ENCODE data around the gene DEGS2.
A peak's percentile ranks its signal among the peaks of the same experiment; 100 is the strongest.

DEGS2 gene

GRCh38 chr14:100201701-100202100 lies 42.3 kb upstream of the DEGS2 start:
- ChIA-PET POLR2A (no interaction called here), CTCF (interaction anchor here (1.5 kb wide), 1 partner anchor 9 kb away, joined by 6 read pairs; no protein-coding TSS in a partner anchor)
- DNase-seq (ENCODE audit: extremely low spot score): no peak
- TF ChIP-seq ZNF384 (IDR thresholded peaks at IDR 0.05) (no peak), SP1 (IDR thresholded peaks at IDR 0.05) (no peak), SUZ12 (IDR thresholded peaks at IDR 0.05) (no peak), HDGF (IDR thresholded peaks at IDR 0.05; ENCODE audit: borderline replicate concordance) (no peak), FOXK2 (IDR thresholded peaks at IDR 0.05) (no peak)

DNA sequence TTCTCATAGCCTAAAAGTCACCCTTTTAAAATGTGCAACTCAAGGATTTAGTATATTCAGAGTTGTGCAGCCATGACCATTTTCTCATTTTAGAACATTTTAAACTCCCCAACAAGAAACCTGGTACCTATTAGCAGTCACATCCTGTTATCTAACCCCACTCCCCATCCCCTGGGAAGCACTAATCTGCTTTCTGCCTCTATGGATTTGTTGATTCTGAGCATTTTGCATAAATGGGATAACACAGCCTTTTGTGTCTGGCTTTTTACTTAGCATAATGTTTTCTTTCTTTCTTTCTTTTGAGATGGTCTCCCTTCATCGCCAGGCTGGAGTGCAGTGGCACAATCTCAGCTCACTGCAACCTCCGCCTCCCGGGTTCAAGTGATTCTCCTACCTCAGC lies 40.9 kb upstream of the DEGS2 start:
- DNase-seq (ENCODE audit: extremely low spot score): no peak
- TF ChIP-seq CTBP1 (IDR thresholded peaks at IDR 0.05; ENCODE audit: borderline replicate concordance): no peak
- no peak for TF ChIP-seq ELF4 (IDR thresholded peaks at IDR 0.05)
- ChIA-PET CTCF (no interaction called here), POLR2A (no interaction called here)

GRCh38 chr14:100199240-100199860 lies 39.9 kb upstream of the DEGS2 start:
- POLR2A ChIA-PET: no interaction called here
- TF ChIP-seq ELF4 (IDR thresholded peaks at IDR 0.05): no peak
- no peak for TF ChIP-seq BHLHE40 (IDR thresholded peaks at IDR 0.05; ENCODE audit: borderline replicate concordance)
- no peak for TF ChIP-seq SP1 (IDR thresholded peaks at IDR 0.05)
- no peak for DNase-seq (ENCODE audit: extremely low spot score)
- CTCF ChIA-PET: no interaction called here

DNA sequence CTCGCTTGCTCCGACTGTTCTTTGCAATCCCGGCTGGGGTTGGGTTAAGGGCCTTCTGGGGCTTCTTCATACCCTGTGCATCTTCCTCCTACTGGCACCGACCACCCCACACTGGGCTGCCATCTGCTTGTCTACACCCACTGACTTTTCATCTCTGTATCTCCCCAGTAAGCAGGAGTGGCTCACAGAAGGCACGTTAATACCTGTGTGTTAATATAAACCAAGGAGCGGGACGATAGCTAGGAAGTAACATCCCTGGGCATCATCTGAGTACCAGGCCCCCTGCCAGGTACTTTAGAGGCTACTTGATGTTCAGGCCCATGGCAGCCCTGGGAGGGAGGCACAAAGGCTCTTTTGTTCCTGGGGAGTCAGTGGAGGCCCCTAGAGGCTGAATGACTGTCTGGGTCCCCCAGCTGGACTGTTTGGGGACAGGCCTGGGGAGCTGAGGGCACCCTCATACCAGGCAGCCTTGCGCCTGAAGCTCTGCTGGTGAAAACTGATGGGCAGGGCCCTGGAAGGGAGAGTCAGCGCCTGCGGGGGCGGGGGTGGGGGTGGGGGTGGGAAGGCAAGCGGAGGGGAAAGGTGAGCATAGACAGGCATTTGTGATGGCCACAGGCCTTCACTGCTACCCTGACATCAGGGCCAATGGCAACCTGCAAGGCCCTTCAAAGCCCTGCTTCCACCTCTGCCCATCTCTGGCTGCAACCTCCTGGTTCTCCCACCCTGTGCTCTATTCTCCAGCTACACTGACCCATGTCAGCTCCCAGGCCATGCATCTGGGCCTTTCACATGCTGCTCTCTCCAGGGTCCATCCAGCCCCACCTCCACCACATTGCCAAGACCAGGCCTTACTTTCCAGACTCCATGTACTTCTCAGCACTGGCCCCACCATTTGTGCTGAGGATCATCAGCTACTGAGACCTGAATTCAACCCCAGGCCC lies 34.2 kb upstream of the DEGS2 start:
- TF ChIP-seq CTBP1 (IDR thresholded peaks at IDR 0.05; ENCODE audit: borderline replicate concordance) (no peak), ZNF384 (IDR thresholded peaks at IDR 0.05) (no peak), LEF1 (IDR thresholded peaks at IDR 0.05; ENCODE audit: borderline replicate concordance) (no peak), FOXK2 (IDR thresholded peaks at IDR 0.05) (no peak), HDGF (IDR thresholded peaks at IDR 0.05; ENCODE audit: borderline replicate concordance) (no peak), TARDBP (IDR thresholded peaks at IDR 0.05) (no peak), BHLHE40 (IDR thresholded peaks at IDR 0.05; ENCODE audit: borderline replicate concordance) (no peak), FOXA1 (IDR thresholded peaks at IDR 0.05) (no peak), SP1 (IDR thresholded peaks at IDR 0.05) (no peak), FOXM1 (IDR thresholded peaks at IDR 0.05; ENCODE audit: borderline replicate concordance) (no peak), ELF4 (IDR thresholded peaks at IDR 0.05) (no peak), L3MBTL2 (conservative IDR thresholded peaks at IDR 0.05) (no peak), SUZ12 (IDR thresholded peaks at IDR 0.05) (no peak), NFRKB (IDR thresholded peaks at IDR 0.05) (no peak), ARNT (IDR thresholded peaks at IDR 0.05) (no peak)
- TF ChIP-seq, protein P1, sequence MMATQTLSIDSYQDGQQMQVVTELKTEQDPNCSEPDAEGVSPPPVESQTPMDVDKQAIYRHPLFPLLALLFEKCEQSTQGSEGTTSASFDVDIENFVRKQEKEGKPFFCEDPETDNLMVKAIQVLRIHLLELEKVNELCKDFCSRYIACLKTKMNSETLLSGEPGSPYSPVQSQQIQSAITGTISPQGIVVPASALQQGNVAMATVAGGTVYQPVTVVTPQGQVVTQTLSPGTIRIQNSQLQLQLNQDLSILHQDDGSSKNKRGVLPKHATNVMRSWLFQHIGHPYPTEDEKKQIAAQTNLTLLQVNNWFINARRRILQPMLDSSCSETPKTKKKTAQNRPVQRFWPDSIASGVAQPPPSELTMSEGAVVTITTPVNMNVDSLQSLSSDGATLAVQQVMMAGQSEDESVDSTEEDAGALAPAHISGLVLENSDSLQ (IDR thresholded peaks at IDR 0.05): no peak
- CTCF ChIA-PET: interaction anchor here (0.6 to 1.6 kb wide), 17 partner anchors 8 to 1567 kb away, joined by 3 to 10 read pairs (median 3); no protein-coding TSS in a partner anchor
- no peak for DNase-seq (ENCODE audit: extremely low spot score)
- POLR2A ChIA-PET: interaction anchor here (0.6 to 2.4 kb wide), 16 partner anchors 10 to 223 kb away, joined by 3 to 19 read pairs (median 4); no protein-coding TSS in a partner anchor

- POLR2A ChIA-PET: interaction anchor here (0.6 to 2.4 kb wide), 15 partner anchors 11 to 222 kb away, joined by 3 to 19 read pairs (median 4); no protein-coding TSS in a partner anchor
- peak; percentile 99 for DNase-seq (ENCODE audit: extremely low spot score)
- TF ChIP-seq ARNT (IDR thresholded peaks at IDR 0.05) (no peak), TARDBP (IDR thresholded peaks at IDR 0.05) (no peak), BHLHE40 (IDR thresholded peaks at IDR 0.05; ENCODE audit: borderline replicate concordance) (no peak), FOXM1 (IDR thresholded peaks at IDR 0.05; ENCODE audit: borderline replicate concordance) (no peak), ZNF384 (IDR thresholded peaks at IDR 0.05) (no peak), LEF1 (IDR thresholded peaks at IDR 0.05; ENCODE audit: borderline replicate concordance) (no peak), CTBP1 (IDR thresholded peaks at IDR 0.05; ENCODE audit: borderline replicate concordance) (no peak), NFRKB (IDR thresholded peaks at IDR 0.05) (no peak), FOXA1 (IDR thresholded peaks at IDR 0.05) (no peak), L3MBTL2 (conservative IDR thresholded peaks at IDR 0.05) (peak; percentile 81), SUZ12 (IDR thresholded peaks at IDR 0.05) (no peak), HDGF (IDR thresholded peaks at IDR 0.05; ENCODE audit: borderline replicate concordance) (peak; percentile 62; the same call in 1 of the 2 replicates), SP1 (IDR thresholded peaks at IDR 0.05) (no peak), FOXK2 (IDR thresholded peaks at IDR 0.05) (no peak), ELF4 (IDR thresholded peaks at IDR 0.05) (no peak)
- TF ChIP-seq, protein P1 (IDR thresholded peaks at IDR 0.05): peak; percentile 54; the same call in 1 of the 2 replicates
- CTCF ChIA-PET: interaction anchor here (0.6 to 1.6 kb wide), 16 partner anchors 9 to 1568 kb away, joined by 3 to 10 read pairs (median 3); no protein-coding TSS in a partner anchor
Measured at GRCh38 chr14:100192672-100193416, 33.4 kb upstream of the DEGS2 start.

GRCh38 chr14:100192250-100192671 lies 32.8 kb upstream of the DEGS2 start:
- TF ChIP-seq CTBP1 (IDR thresholded peaks at IDR 0.05; ENCODE audit: borderline replicate concordance): no peak
- TF ChIP-seq SP1 (IDR thresholded peaks at IDR 0.05): no peak
- TF ChIP-seq L3MBTL2 (conservative IDR thresholded peaks at IDR 0.05): no peak
- TF ChIP-seq, protein P1 (IDR thresholded peaks at IDR 0.05): no peak
- TF ChIP-seq ELF4 (IDR thresholded peaks at IDR 0.05): no peak
- no peak for TF ChIP-seq FOXM1 (IDR thresholded peaks at IDR 0.05; ENCODE audit: borderline replicate concordance)
- TF ChIP-seq BHLHE40 (IDR thresholded peaks at IDR 0.05; ENCODE audit: borderline replicate concordance): no peak
- no peak for TF ChIP-seq FOXK2 (IDR thresholded peaks at IDR 0.05)
- no peak for TF ChIP-seq FOXA1 (IDR thresholded peaks at IDR 0.05)
- ChIA-PET CTCF (interaction anchor here (1.0 to 1.6 kb wide), 8 partner anchors 8 to 67 kb away, joined by 3 to 10 read pairs (median 4); no protein-coding TSS in a partner anchor), POLR2A (interaction anchor here (1.0 to 2.4 kb wide), 10 partner anchors 17 to 221 kb away, joined by 3 to 19 read pairs (median 4); no protein-coding TSS in a partner anchor)
- no peak for DNase-seq (ENCODE audit: extremely low spot score)

Data from HEK293T (cell line).